Measurements from ENCODE around the gene POU2AF2. TPM values are rescaled to one million over a fixed set of nuclear protein-coding genes. Genes with fewer than 3 reads are reported as not detected.

Gene POU2AF2
- total and polyA plus RNA-seq, 5 donors from 2014 or later, result not detected

DNA sequence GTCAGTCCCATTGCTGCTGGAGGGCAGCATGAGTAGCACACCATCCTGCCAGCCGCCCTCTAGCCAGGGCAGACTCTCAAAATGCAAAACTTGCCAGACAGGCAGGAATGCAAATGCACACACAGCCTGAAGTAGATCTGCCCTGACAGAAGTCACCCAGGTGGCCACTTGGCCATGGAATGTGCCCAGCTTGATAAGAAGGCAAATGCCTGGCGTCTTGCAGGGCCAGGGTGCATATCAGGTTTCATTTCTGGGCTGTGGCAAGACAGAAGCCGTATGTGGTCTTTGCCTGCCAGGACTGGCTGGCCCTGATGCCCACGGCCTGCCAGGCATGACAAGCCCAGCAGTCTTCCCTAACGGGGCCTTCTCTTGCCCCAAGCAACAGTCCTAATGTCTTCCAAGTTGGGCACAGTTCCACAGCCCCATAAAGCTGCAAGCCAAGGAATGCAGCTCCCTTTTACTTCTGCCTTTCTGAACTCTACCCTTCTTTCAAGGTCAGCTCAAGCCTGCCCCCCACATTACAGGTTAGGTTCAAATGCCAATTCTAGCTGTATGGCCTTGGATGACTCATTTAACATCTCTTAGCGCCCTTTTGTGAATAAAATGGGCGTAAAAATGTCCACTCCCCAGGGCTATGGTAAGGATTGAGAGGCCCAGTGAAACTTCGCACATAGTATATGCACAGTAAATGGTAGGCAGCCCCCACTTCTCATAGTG lies 82.5 kb downstream of the POU2AF2 start:
- Histone ChIP-seq H3K27me3 (ENCODE audit: control insufficient read depth, insufficient read depth, low read length) (no peaks in the 10 kb centered on the region), H3K27ac (ENCODE audit: insufficient read depth, low read length, poor library complexity, severe bottlenecking) (no peak overlapping the region), H3K36me3 (ENCODE audit: control insufficient read depth, insufficient read depth, low read length) (no peaks in the 10 kb centered on the region), H3K4me3 (ENCODE audit: low read depth, low read length) (no peak overlapping the region), H3K4me1 (ENCODE audit: control insufficient read depth, insufficient read depth, low read length, poor library complexity, severe bottlenecking) (no peaks in the 10 kb centered on the region), H3K9me3 (ENCODE audit: control insufficient read depth in 2 of 2, low read length in 2 of 2) (no peaks in the 10 kb centered on the region)
- Mint-ChIP-seq H3K4me3 (no peak overlapping the region), H3K36me3 (no peaks in the 10 kb centered on the region), H3K27ac (no peak overlapping the region), H3K9me3 (peaks cover 0 to 3% (median 0%) of the 10 kb centered on the region in 7 donors), H3K4me1 (no peaks in the 10 kb centered on the region), H3K27me3 (peaks cover 13% of the 10 kb centered on the region)
- no peak for DNase-seq
- ATAC-seq (ENCODE audit: low read depth in 2 of 2), result no peak

DNA sequence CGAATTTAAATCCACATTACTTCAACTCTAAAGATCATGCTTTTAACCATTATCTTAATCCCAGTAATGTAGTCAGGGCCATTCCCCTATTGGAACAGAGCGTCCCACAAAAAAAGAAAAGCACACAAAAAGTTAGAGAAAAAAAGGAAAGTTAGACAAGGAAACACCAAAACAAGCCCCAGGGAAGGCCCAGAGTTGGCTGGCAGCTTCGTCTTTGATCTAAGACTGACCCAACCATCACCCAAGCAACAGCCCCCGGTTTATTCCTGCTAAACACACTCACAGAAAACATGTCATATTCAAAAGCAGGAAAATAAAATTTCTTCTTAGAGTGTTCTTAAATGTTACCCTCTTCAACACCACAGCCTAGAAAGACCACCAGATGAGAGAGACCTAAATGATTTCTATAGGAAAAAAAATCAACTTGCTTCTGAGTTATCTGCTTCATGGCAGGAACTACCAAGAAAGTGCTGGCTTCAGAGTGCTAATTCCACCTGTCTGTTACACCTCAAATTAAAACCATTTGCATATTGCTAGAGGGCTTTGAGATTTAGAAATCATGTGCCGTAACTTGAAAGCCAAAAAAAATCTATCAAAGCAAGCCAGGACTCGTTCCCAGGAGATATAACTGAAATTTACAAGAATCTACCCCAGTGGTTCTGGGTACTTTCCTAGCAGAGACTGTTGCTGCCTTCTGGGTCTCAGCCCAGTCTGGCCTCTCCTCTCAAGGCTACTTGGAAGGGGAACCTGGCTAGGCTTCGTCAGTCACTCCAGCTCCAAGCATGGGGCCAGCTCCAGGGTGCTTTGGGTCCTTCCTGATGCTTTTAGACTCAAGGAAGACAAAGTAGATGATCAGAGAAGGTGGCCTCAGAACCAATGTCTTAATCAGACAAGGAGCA lies 84.0 kb downstream of the POU2AF2 start:
- Mint-ChIP-seq H3K4me1 (no peaks in the 10 kb centered on the region), H3K4me3 (no peak overlapping the region), H3K36me3 (no peaks in the 10 kb centered on the region), H3K9me3 (peaks cover 0 to 3% (median 0%) of the 10 kb centered on the region in 7 donors), H3K27me3 (peaks cover 10% of the 10 kb centered on the region), H3K27ac (peak overlapping the region in 1 of 3 donors; percentile 26)
- no peak for DNase-seq
- no peaks in the 10 kb centered on the region for H3K27me3 ChIP-seq (ENCODE audit: control insufficient read depth, insufficient read depth, low read length)
- no peaks in the 10 kb centered on the region for H3K4me1 ChIP-seq (ENCODE audit: control insufficient read depth, insufficient read depth, low read length, poor library complexity, severe bottlenecking)
- H3K27ac ChIP-seq (ENCODE audit: insufficient read depth, low read length, poor library complexity, severe bottlenecking), result no peak overlapping the region
- ATAC-seq (ENCODE audit: low read depth in 2 of 2), result no peak
- H3K9me3 ChIP-seq (ENCODE audit: control insufficient read depth in 2 of 2, low read length in 2 of 2), result no peaks in the 10 kb centered on the region
- no peaks in the 10 kb centered on the region for H3K36me3 ChIP-seq (ENCODE audit: control insufficient read depth, insufficient read depth, low read length)
- H3K4me3 ChIP-seq (ENCODE audit: low read depth, low read length), result no peak overlapping the region

DNA sequence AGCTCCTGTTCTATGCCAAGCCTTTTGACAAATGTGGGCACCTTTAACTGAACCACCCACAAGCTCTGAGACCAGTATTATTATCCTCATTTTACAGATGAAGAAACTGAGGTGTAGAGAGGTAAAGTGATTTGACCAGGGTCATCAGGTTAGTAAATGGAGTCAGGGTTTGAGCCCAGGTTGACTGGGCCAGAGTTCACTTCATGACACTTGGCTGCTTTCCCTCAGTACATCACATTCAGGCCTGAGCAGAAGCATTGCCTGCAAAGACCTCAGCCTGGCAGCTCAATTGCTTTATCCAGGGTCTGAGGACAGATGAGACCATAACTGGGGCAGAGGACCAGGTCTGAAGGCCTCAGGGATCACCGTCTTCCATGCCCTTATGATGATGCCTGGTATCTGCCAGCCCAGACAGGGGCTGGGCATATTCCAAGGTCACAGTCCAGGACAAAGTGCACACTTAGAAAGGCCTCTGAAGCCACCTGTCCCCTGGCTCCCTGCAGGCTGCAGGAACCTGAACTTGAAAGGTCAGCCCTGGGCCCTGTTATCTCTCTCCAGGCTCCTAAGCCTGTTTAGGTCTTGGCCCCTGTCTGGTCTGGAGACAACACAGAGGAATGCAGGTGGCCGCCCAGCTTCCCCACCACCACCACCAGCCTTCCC lies 84.8 kb downstream of the POU2AF2 start:
- ATAC-seq (ENCODE audit: low read depth in 2 of 2) (no peak), DNase-seq (no peak)
- H3K27ac ChIP-seq (ENCODE audit: insufficient read depth, low read length, poor library complexity, severe bottlenecking), result no peak overlapping the region
- Mint-ChIP-seq H3K27ac (no peak overlapping the region), H3K9me3 (peaks cover 0 to 3% (median 0%) of the 10 kb centered on the region in 7 donors), H3K27me3 (peaks cover 9% of the 10 kb centered on the region), H3K4me3 (no peak overlapping the region), H3K4me1 (no peaks in the 10 kb centered on the region), H3K36me3 (no peaks in the 10 kb centered on the region)
- no peaks in the 10 kb centered on the region for H3K9me3 ChIP-seq (ENCODE audit: control insufficient read depth in 2 of 2, low read length in 2 of 2)
- no peaks in the 10 kb centered on the region for H3K36me3 ChIP-seq (ENCODE audit: control insufficient read depth, insufficient read depth, low read length)
- no peak overlapping the region for H3K4me3 ChIP-seq (ENCODE audit: low read depth, low read length)
- no peaks in the 10 kb centered on the region for H3K4me1 ChIP-seq (ENCODE audit: control insufficient read depth, insufficient read depth, low read length, poor library complexity, severe bottlenecking)
- H3K27me3 ChIP-seq (ENCODE audit: control insufficient read depth, insufficient read depth, low read length), result no peaks in the 10 kb centered on the region

DNA sequence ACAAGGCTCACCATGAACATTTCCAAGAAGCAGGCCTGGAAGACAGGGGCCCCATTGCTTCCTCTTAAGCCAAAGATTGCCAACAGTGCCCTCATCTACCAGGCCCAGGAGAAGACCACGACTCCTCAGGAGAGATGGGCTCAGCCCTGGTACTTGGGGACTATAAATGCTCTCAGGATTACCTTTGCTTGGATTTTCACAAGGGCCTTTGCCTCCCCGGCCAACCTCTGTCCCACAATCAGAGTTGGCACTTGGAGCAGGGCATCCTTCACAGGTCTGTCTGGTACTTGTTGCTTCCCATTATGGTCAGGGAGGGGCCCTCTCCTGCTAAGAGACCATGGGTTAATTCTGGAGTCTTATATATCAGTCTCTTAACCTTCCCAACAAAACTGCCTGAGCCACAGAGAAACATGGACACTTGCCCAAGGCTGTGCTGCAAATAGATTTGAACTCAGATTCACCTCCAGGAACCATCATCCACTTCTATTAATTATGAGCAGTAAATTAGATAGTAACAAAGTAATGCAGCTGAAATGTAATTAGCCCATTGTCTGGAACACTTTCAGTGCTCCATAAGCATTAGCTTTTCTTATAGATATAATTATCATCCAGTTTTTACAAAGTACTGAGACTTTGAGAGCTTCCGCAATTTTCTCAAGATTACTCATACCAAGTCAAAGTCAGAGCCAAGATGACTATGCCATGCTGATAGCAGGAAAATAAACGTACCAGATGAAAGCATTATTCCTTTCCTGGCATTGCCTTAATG lies 86.4 kb downstream of the POU2AF2 start:
- ATAC-seq (ENCODE audit: low read depth in 2 of 2), result no peak

DNA sequence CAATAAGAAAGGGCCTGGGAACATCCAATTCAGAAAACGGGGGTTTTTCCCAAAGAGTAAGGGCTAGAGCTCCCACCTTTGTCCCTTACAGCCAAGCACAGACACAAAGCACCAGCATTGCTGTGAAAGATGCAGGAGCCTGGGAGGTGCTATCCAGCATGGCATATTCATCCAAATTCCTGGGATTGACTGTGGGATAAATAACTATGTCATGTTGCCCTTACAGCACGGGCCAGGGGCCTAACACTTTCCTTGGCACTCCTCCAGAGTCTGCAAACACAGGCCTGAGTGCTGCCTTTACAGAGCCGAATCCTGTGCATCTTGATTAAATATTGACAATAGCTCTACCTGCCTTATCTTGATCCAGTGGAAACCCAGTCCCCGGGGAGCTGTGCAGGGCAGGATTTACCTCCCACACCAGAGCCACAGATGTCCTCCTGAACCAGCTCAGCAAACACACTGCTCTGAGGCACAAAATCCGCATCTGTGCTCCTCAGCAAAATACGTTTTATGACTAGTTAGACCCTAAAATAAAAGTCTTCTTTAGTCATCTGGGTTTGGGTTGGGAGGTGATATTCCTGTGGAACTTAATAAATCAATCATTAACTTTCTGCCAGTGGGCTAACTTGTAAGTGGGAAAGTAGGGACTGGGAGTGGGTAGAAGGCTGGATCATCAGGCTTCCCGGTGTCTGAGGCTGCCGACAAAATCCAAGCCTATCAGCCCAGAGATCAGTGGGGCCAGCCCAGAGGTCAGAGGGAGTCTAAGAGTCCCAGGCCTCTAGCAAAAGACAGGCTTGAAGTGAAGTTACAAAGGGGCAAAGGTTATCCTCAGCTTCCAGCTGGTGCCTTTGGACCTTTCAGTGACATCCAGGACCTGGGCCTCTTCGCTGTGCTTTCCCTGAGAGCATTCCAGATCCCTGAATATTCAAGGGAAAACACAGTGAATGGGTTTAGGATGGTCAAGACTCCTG lies 89.3 kb downstream of the POU2AF2 start:
- H3K4me1 ChIP-seq (ENCODE audit: control insufficient read depth, insufficient read depth, low read length, poor library complexity, severe bottlenecking), result no peaks in the 10 kb centered on the region
- H3K36me3 ChIP-seq (ENCODE audit: control insufficient read depth, insufficient read depth, low read length), result no peaks in the 10 kb centered on the region
- no peak overlapping the region for H3K27ac ChIP-seq (ENCODE audit: insufficient read depth, low read length, poor library complexity, severe bottlenecking)
- H3K27ac Mint-ChIP-seq, result no peak overlapping the region
- peaks cover 0 to 5% of the 10 kb centered on the region in 2 experiments for H3K9me3 ChIP-seq (ENCODE audit: control insufficient read depth in 2 of 2, low read length in 2 of 2)
- H3K4me3 Mint-ChIP-seq, result no peak overlapping the region
- no peak overlapping the region for H3K4me3 ChIP-seq (ENCODE audit: low read depth, low read length)
- H3K27me3 Mint-ChIP-seq, result peaks cover 17% of the 10 kb centered on the region
- DNase-seq (no peak), ATAC-seq (ENCODE audit: low read depth in 2 of 2) (no peak)
- H3K27me3 ChIP-seq (ENCODE audit: control insufficient read depth, insufficient read depth, low read length), result no peaks in the 10 kb centered on the region
- H3K36me3 Mint-ChIP-seq, result no peaks in the 10 kb centered on the region
- H3K9me3 Mint-ChIP-seq, result peaks cover 0 to 5% (median 4%) of the 10 kb centered on the region in 7 donors
- no peaks in the 10 kb centered on the region for H3K4me1 Mint-ChIP-seq

More for the DNA sequence above, 86.4 kb downstream of the POU2AF2 start:
- H3K27me3 Mint-ChIP-seq, result peaks cover 9% of the 10 kb centered on the region
- H3K36me3 Mint-ChIP-seq, result no peaks in the 10 kb centered on the region
- no peaks in the 10 kb centered on the region for H3K4me1 Mint-ChIP-seq
- Histone ChIP-seq H3K27me3 (ENCODE audit: control insufficient read depth, insufficient read depth, low read length) (no peaks in the 10 kb centered on the region), H3K4me1 (ENCODE audit: control insufficient read depth, insufficient read depth, low read length, poor library complexity, severe bottlenecking) (no peaks in the 10 kb centered on the region), H3K9me3 (ENCODE audit: control insufficient read depth in 2 of 2, low read length in 2 of 2) (no peaks in the 10 kb centered on the region), H3K27ac (ENCODE audit: insufficient read depth, low read length, poor library complexity, severe bottlenecking) (no peak overlapping the region), H3K4me3 (ENCODE audit: low read depth, low read length) (no peak overlapping the region), H3K36me3 (ENCODE audit: control insufficient read depth, insufficient read depth, low read length) (no peaks in the 10 kb centered on the region)
- H3K4me3 Mint-ChIP-seq, result no peak overlapping the region
- no peak overlapping the region for H3K27ac Mint-ChIP-seq
- no peak for DNase-seq
- H3K9me3 Mint-ChIP-seq, result peaks cover 0 to 2% (median 0%) of the 10 kb centered on the region in 7 donors

DNA sequence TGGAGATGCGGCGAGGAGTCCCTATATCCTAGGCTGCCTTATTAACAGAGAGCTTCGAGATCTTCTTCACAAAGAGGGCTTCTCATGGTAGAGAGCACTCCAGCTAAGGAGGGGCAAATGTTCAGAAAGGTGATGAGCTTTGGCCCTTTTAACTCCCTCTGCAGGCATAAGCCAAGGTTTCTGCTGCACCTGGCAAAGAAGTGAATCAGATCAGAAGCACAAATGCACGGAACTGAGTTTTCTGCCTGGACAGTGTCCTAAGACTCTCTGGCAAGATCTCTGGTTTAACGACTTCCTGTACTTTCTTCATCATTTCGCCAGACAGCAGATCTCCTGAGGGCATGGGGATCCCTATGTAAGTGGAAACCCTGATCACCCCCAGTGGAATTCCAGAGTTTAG lies 90.0 kb downstream of the POU2AF2 start:
- Mint-ChIP-seq H3K4me1 (no peaks in the 10 kb centered on the region), H3K27ac (no peak overlapping the region), H3K9me3 (peaks cover 0 to 9% (median 4%) of the 10 kb centered on the region in 7 donors), H3K27me3 (peaks cover 23% of the 10 kb centered on the region), H3K36me3 (no peaks in the 10 kb centered on the region), H3K4me3 (no peak overlapping the region)
- Histone ChIP-seq H3K27ac (ENCODE audit: insufficient read depth, low read length, poor library complexity, severe bottlenecking) (no peak overlapping the region), H3K27me3 (ENCODE audit: control insufficient read depth, insufficient read depth, low read length) (no peaks in the 10 kb centered on the region), H3K9me3 (ENCODE audit: control insufficient read depth in 2 of 2, low read length in 2 of 2) (peaks cover 0 to 5% of the 10 kb centered on the region in 2 experiments), H3K4me3 (ENCODE audit: low read depth, low read length) (no peak overlapping the region), H3K36me3 (ENCODE audit: control insufficient read depth, insufficient read depth, low read length) (no peaks in the 10 kb centered on the region), H3K4me1 (ENCODE audit: control insufficient read depth, insufficient read depth, low read length, poor library complexity, severe bottlenecking) (no peaks in the 10 kb centered on the region)
- ATAC-seq (ENCODE audit: low read depth in 2 of 2) (no peak), DNase-seq (no peak)

Measured in CD4-positive, CD25-positive, alpha-beta regulatory T cell (primary cell).